CD4-positive, alpha-beta T cell treated with Interleukin-2 at 100 ng/mL for 4 hours (primary cell): ENCODE results near the gene ZNF234.
"Not testable (repeated sequence)": the region's sequence is repeated elsewhere in the genome, so short reads cannot be mapped to it uniquely, and the experiment has no call there.

ENCODE experiments used
- DNase-seq: peaks from one replicate; pipeline ENCODE4 v3.0.0-alpha.2; 2020; ENCODE audit warnings: low spot score

Gene ZNF234

DNA sequence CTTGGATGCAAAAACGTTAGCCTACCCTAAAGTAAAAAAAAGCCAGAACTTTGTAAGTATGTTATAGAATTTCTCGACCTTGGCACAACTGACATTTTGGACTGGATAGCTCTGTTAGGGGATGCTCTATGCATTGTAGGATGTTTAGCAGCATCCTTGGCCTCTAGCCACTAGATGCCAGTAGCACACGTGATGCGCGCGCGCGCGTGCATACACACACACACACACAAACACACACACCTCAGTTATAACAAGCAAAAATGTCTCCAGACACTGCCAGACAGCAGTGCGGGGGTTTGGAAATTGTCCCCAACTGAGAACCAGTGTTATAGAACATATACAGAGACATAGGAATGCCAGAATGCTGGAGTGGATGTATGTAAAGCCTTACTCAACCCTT lies 40.8 kb downstream of the ZNF234 start:
- DNase-seq, result no peak

DNA sequence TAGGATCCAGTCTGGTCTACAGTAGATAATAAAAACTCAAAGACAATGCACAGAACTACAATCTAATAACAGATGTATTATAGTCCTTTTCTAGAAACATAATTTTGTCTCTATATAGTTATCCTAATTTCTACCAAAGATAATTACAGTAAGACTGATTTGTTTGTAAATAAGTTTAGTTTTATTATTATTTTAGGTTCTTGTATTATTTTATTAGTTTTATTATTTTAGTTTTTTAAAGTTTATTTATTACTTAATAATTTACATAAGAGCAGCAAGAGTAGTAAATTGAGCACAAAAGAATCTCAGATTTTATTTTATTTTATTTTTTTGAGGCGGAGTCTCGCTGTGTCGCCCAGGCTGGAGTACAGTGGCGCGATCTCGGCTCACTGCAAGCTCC lies 48.7 kb downstream of the ZNF234 start:
- no peak for DNase-seq

DNA sequence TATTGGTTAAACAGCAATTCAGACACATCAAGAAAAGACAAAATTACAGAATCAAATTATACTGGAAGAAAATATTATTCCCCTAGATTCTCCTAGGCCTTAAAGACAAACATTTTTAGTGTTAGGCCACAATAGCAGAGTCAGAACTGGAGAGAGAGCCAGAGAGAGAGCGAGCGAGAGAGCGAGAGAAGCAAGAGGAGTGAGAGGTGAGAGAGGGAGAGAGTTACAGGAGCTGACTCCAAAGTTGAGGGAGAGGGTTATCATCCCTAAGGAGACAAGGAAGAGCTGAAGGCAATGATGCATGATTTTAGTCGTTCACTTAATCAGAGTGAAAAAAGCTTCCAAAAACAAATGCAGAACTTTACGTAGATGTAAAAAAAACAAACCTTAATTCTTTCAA lies 50.8 kb downstream of the ZNF234 start:
- no peak for DNase-seq

DNA sequence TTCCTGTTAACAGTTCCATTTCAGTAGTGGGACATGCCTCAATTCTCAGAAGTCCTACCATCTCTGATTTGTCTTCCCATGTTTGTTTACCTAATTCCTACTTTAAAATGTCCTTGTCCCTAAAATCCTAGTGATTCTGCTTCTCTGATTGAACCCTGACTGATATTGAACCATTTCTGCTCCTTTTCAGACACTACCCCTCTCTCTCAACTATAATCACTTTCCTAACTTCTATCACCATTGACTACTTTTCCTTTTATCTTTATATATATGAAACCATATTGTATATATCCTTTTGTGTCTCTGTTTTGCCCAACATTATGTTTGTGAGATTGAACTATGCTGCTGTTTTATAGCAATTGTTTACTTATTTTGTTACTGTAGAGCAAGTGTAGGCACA lies 55.4 kb downstream of the ZNF234 start:
- no peak for DNase-seq

DNA sequence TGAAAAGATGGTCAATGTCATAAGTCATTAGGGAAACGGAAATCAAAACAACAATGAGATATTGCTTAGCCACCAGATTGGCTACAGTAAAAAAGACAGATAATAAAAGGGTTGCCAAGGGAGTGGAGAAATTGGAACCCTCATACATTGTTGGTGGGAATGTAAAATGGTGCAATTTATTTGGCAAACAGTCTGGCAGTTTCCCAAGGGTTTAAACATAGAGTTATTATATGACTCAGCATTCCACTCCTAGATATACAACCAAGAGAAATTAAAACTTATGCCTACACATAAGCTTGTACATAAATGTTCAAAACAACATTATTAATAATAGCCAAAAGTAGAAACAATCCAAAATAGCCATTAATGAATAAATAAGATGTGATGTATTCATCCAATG lies 61.1 kb downstream of the ZNF234 start:
- no peak for DNase-seq

DNA sequence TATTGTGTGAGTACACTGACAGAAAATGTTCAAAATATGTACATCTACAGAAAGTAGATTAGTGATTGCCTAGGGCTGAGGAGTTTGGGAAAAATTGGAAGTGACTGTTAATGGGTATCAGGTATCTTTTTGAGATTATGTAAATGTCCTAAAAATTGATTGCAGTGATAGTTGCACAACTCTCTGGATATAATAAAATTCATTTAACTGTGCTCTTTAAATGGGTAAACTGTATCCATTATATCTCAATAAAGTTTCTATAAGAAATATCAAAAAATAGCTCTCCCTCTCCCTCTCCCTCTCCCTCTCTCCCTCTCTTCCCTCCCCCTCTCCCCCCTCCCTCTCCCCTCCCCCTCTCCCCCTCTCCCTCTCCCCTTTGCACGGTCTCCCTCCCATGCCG lies 61.6 kb downstream of the ZNF234 start:
- no peak for DNase-seq

DNA sequence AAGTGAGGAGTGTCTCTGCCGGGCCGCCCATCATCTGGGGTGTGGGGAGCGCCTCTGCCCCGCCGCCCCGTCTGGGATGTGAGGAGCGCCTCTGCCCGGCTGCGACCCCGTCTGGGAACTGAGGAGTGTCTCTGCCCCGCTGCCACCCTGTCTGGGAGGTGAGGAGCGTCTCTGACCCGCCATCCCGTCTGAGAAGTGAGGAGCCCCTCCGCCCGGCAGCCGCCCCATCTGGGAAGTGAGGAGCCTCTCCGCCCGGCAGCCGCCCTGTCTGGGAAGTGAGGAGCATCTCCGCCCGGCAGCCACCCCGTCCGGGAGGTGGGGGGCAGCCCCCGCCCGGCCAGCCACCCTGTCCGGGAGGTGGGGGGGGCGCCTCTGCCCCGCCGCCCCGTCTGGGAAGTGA lies 62.5 kb downstream of the ZNF234 start:
- not testable (repeated sequence) for DNase-seq

DNA sequence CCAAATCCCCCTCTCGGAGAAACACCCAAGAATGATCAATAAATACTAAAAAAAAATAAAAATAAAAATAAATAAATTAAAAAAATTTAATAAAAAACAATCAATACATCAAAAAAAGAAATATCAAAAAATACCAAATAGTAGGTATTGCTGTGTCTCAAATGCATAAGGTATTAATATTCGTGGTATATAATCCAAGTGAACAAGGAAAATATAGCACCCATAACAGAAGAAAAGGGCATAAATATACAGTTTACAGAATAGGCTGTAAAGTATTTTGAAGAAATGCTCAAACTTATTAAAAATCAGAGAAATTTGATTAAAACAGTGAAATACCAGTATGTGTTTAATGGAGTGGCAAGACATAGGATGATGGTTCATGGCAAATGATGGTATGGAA lies 63.4 kb downstream of the ZNF234 start:
- no peak for DNase-seq

DNA sequence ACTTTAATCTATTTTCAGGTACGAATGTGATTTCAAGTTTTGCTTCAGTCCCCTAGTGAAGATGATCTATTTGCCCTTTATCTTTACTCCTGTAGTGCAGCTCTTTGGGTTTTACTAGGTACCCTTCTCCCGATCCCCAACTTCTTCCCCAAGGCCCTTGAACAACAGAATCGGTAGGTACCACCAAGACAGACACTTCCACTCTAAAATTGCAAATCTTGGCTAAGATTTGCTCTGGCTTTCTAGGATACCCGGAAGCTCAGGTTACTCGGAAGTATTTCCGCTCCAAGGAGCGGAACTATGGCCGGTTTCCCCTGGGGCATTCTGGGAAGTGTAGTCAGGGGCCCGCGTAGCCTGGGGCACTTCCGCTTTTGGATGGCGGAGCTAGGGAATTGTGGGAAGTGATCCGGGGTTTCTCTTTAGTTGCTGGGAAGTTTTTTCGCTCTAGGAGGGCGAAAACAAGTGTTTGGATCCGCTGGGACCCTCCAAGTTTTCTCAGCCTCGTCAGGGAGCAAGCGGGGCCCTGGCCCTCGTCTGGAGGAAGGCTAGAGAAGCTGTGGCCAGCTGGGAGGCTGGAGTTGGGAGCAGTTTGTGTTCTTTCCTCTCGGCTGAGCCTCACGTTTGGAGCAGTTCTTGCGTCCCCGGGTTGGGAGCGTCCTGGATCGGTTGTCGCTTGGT lies 65.9 kb downstream of the ZNF234 start:
- DNase-seq, result peak; percentile 84
